GM21360 (cell line): ENCODE results near the gene PHACTR1.

Source experiments
- ATAC-seq: cut with Tn5 transposase; IDR thresholded peaks from one replicate; pipeline ENCODE4 v1.9.1; 2021; ENCODE audit warnings: mild to moderate bottlenecking, moderate library complexity; ENCODE audit not compliant: unreplicated experiment

PHACTR1 gene

DNA sequence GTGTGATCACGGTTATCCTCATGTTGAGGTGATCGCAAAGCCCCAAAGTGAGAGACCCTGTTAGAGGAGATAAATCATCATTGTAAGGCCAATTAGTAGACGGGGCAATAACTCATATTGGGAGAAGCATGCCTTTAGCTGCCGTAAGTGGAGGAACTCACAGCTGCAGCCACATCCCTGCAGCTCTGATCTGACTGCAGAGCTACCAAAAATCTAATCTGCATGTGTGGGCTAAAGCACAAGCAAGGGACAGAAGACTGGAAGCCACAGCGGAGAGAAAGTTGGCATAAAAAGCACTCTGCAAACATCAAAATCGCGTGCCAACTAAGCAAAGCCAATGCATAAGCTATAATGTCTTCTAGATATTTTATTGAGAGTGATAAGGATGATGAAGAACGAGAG, 532.0 kb downstream of the PHACTR1 start:
- no peak for ATAC-seq

DNA sequence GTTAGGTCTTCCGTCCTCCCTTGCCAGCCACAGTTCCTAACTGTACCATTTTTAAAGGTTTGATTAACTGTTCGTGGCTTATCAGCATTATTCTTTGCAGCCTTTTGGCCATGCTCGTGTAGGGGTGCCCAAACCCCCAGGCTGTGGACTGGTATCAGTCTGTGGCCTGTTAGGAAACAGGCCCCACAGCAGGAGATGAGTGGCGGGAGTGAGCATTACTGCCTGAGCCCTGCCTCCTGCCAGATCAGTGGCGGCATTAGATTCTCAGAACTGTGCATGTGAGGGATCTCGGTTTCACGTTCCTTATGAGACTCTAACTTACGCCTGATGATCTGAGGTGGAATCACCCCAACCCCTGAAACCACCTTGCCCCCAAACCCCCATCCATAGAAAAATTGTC, 532.4 kb downstream of the PHACTR1 start:
- ATAC-seq: no peak

DNA sequence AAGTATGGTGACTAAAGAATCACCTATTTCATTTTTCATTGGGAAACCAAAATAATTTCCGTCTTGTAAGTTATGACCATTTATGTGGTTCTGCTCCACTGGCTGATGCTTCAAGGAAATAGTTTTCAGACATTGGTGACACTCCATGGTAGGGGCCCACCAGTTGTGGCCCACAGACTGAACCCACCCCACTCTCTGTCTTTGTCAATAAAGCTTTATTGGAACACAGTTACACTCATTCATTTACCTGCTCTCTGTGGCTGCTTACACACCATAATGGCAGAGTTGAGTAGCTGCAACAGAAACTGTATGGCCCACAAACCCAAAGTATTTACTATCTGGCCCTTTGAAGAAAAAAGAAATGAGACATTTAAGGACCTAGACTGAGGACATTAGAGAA, 533.2 kb downstream of the PHACTR1 start:
- ATAC-seq: no peak

DNA sequence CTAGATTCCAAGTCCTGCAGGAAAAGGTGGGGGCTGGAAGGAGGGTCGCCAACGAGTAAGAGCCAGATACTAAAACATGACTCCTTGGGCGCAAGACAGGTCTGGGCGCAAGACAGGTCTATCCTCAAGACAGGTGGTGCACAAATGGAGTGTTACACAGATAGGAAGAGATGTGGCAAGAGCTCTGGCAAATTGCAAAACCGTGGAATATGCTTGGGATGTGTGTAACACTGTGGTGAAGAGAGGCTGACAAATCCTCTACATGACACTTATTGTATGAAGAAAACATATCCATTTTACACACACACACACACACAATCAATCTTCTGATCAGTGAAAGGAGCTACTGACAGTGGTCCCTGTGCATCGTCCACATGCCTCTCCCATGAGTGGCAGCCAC, 534.1 kb downstream of the PHACTR1 start:
- no peak for ATAC-seq

DNA sequence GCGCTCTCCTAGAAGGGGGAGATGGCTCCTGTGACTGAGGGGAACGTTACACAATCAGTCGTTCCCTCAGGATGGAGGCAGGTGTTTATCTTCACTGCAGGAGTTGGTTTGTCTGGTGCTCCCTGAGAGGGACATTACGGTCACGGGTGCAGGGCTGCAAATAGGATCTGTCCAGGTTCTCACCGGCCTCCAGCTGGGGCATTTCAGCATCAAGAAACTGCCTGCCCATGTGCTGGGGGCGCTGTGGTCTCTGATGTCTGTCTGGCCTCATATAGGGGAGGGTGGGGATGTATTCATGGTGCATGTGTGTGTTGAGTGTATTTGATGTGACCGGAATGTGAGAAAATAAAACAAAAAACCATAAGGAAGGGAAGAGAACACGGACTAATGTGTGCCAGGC, 534.7 kb downstream of the PHACTR1 start:
- no peak for ATAC-seq

DNA sequence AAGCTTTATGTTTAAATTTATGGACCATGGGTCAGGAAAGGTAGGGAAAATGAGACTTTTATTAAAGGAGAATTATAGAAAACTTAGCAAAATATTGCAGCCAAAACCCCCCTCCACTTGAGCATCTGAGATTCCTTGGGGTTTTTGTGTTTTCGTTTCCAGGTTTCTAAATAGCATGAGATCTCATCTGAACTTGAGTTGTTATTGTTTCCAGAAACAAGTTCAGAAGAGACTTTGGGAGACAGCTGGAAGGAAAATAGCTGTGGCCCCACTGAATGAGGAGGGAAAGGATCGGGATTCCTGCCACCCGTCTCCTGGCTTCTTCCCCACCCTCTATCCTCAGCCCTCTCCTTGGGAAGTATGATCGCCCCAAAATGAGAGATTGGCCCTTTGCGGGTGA, 536.2 kb downstream of the PHACTR1 start:
- no peak for ATAC-seq

DNA sequence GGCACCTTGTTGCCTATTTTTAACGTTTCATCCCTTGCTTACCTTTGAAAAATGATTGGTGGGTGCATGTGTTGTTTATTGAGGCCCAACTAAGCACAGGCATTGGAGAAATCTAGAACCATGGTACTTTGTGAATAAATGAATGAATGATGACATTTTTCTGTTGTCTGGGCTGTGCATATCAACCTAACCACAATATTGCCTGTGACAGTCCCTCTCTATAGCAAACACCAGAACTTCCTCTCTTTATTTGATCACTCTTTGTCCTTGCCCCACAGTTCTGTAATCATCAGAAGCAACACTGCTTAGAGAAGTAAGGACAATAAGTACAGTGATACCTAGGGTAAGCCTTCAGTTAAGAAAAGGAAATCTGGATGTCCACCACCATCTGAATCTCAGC, 536.7 kb downstream of the PHACTR1 start:
- ATAC-seq: no peak

DNA sequence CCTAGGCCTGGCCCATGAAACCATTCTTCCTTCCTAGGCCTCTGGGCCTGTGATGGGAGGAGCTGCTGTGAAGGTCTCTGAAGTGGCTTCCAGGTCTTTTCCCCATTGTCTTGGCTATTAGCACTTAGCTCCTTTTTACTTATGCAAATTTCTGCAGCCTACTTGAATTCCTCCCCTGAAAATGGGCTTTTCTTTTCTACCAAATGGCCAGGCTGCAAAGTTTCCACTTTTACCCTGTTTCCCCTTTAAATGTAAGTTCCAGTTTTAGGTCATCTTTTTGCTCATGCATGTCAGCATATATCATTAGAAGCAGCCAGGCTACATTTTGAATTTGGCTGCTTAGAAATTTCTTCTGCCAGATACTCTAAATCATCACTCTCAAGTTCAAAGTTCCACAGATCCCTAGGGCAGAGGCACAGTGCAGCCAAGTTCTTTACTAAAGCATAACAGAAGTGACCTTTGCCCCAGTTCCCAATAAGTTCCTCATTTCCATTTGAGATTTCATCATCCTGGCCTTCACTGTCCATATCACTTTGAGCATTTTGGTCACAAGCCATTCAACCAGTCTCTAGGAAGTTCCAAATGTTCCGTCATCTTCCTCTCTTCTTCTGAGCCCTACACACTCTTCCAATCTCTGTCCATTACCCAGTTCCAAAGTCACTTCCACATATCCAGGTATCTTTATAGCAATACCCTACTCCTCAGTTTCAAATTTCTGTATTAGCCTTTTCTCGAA, 539.9 kb downstream of the PHACTR1 start:
- ATAC-seq: no peak

DNA sequence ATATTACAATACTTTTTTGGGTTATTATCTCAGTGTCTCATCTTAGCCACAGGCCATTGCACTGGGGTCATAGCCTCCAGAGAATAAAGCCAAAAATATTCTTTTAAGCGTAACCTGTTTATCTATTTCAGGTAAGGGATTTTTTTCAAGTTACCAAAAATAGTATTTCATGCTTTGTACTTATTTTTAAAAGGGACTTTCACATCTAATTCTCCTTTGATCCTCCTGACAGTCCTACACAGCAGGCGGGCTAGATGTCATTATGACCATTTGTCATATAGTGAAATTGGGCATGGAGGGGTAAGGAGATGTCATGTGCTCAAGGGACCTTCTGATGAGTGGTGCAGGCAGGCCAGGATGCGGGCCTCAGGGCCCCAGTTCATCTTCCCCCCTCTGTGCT, 542.8 kb downstream of the PHACTR1 start:
- ATAC-seq: peak; percentile 54

DNA sequence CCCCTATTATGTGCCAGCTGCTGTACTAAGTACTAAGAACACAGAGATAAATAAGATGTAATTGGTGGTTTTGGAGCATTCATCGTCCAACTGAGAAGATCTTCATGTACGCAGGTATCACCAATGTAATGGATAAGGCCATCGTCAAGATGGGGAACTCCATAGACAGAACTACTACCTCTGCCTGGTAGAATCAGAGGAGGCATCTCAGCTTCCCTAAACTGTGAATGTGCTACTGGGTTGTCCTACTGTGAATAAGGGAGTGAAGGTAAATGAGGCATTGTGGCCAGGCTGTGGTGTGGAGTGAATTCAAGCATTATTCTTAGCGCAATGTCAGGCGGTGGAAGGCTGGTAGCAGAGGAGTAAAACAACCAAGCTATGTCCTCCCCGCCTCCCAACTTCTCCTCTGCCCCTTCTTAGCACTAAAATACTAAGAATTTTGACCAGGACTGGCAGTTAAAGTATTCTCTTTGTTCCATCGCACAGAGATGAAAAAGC, 543.6 kb downstream of the PHACTR1 start:
- no peak for ATAC-seq

DNA sequence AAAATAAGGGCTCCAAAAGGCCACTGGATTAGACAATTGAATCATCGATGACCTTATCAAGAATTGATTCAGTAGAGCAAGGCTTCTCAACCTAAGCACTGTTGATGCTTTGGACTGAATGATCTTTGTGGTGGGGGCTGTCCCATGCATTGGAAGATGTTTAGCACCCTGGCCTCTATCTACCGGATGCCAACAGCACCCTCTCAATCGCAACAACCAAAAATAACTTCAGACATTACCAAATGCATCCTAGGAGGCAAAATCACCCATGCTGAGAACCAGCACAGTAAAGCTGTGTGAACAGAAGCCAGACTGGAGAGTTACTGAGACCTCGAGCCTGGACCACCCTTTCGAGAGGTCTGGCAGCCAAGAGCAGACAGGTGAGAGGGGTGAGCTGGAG, 544.3 kb downstream of the PHACTR1 start:
- no peak for ATAC-seq

DNA sequence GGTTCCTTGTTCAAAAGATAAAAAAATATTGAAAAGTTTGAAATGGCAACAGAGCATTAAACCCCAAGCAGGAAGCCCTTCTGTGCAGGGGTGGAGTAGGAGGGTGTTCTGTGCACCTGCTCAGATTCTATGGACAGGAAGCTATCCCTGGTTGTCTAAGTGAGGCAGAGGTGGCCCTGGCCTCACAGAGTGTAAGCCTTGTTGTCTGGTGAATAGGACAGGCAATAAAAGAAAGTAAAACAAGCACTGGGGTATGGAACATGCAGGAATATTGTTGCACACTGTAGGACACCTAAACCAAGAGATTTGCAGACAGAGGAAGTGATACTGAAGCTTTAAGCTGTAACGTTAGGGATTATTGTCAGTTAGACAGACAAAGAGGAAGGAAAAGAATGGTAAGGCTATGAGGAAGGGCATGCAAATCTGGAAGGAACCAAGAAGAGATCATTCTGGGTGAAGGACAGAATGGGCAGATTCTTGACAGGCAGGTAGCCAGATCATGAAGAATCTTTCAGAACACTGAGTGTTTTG, 545.0 kb downstream of the PHACTR1 start:
- peak; percentile 43 for ATAC-seq

DNA sequence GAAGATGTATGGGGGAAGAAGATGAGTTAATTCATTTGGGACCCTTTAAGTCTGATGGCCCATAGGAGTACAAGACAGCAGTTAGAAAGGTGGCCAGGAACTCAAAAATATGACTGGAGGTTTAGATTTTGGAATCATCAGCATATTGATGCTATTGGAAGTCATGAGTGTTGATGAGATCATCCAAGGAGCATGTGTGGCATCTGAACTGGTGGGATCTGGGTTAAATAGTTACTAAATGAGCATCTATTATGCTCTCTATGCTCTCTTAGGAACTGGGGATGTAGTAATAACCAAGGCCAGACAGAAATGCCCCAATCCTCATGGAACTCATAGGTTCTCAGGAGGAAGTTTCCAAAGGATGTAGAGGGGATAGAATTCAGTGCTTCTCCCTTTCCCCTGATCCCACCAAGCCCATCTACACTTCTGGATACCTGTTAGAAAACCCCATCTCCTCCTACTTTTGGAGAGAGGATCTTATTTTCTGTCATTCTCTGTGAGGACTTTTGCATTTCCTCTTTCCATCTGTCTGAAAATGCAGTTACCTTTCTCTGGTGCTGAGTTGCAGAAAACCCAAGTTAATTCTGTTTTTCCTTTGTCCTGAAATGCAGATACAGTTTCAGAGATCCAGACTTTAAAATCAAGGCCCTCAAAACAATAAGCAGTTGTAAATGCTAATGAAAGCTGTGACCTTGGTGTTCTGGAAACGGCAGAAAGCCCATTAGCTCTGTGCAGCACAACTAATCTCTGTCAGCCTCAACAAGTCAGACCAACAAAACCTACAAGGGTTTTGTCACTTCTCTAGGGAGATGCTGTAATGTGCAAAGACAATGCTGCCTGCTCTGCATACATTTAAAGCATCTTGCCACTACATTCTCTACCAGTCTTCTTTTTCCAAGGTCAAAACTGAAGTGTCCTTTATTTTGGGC, 546.0 kb downstream of the PHACTR1 start:
- no peak for ATAC-seq

DNA sequence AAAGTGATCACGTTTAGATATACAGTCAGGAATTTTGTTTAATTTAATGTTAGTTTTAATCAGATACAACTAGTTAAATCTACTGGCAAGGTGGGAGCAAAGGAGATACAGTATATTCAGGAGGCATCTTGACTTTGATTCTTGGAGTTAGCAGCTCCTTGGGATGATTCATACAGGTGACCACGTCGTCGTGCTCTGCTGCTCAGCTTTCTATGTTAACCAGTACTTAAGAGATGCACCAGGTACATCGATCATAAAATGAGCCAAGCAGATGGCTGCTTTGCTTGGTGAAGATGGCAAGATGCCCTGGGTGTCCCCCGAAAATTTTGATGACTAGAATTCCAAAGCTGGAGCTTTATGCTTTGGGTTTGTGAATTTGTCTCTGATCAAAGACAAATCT, 547.1 kb downstream of the PHACTR1 start:
- no peak for ATAC-seq

DNA sequence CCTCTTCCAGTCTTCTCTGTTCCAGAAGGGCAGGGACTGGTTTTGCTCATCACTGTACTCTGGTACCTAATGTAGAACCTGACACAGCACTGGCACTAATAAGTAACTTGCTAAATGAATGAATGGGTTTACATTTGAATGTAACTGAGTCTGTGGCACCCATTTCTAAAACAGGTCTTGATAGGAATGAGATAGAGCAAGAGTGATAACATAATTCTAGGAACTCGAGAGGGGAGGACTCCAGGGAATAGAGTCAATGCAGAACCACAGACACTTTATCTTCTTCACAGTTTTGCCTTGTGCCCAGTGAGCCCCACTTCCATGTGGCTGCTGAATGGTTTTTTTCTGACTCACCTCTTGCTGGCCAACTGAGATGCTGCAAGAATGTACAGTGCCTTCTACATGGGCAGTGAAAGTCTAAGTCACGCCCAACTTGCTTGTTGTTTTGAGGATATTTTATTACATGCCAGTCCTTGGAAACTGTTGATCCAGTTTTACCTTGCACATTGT, 550.6 kb downstream of the PHACTR1 start:
- no peak for ATAC-seq

DNA sequence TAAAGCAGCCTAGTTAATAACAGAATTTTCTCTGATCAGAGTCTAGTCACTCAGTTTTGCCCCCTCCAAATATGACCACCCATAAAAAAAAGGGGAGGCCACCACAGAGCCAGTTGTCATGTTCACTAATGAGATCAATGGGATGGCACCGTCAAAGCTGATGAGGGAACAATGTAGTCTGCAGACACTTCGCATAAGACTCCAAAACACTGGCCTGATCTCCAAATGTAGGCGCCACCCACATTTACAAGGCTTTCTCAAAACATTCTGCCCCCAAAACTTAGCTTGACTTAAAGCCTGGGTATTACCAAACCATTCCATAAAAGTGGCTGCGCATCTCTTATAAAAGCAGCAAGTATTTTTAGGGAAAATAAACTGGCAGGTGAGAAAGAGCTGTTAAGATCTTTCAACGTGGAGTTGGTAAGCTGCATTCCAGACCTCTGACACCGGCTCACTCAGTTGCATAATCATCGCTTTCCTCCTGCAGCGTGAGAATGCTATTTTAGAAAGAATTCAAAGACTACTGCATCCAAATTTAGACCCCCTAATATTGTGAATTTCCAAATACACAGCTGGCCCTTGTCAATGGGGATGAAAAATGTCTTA, 552.4 kb downstream of the PHACTR1 start:
- no peak for ATAC-seq

DNA sequence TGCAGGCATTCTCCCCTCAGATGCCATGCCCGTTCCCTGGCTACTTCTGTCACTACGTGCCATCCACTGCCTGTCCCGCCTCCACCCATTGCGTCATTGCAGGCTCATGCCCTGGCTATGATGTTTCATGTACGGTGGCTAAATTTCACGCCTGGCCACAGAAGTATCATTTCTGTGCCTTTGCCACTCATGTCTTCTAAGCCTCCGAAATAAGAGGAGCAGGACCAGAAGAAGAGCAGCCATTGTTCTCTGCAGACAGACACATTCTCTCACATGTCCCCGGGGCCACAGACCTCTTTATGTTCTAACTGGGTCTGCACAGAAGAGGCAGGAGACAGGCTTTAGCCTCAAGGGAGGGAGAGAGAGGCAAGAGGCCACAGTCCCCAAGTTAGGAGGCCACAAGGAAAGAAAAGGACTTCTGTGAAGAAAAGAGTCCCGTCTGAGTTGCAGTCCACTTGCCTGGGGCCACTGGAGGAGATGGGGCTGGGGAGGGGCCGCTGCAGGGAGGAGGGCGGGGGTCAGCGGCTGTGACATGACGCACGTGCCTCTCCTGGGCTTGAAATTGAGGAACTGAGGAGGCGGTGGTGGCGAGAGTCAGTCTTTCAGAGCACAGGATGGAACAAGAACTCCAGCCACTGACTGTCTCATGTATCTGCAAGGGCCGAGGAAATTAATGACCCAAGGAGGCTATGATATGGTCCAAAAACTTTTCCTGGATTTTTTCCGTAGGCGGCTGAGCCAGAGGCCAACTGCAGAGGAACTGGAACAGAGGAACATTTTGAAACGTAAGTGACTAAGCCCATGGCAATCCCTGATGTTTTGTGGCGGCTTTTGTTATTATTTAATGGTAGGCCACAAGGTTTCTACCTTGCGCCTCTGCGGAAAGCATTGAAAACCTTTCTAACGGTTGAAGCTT, 555.8 kb downstream of the PHACTR1 start:
- ATAC-seq: peak; percentile 57

DNA sequence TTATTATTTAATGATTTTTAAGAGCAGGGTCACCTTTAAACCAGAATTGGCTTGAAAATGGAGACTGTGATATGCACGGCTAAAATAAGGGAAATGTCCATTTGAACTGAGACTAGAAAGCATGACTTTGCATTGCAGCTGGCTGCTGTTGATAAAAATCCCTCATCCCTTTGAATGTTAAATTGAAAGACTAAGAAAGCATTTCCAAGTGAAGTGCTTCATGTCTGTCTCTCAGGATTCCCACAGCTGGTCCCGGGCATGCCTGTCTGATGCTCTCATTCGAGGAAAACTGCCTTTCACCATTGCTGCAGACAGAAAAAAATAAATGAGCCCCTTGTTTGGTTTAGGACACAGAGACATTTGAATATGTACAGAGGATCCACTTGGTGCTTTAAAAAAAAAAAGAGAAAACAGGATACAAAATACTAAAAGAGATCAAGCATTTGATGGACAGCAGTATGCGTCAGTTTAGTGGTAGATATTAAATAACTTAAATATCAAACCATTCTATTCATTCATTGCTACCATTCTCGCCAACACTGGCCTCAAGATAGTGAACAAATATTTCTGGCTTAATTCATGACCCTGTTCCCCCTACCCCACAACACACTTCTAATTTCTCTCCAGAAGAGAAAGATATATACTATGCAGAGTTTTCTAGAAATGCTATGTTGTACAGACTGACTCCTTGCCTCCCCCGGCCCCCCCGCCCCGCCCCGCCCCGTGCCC, 556.8 kb downstream of the PHACTR1 start:
- ATAC-seq: peak; percentile 2

DNA sequence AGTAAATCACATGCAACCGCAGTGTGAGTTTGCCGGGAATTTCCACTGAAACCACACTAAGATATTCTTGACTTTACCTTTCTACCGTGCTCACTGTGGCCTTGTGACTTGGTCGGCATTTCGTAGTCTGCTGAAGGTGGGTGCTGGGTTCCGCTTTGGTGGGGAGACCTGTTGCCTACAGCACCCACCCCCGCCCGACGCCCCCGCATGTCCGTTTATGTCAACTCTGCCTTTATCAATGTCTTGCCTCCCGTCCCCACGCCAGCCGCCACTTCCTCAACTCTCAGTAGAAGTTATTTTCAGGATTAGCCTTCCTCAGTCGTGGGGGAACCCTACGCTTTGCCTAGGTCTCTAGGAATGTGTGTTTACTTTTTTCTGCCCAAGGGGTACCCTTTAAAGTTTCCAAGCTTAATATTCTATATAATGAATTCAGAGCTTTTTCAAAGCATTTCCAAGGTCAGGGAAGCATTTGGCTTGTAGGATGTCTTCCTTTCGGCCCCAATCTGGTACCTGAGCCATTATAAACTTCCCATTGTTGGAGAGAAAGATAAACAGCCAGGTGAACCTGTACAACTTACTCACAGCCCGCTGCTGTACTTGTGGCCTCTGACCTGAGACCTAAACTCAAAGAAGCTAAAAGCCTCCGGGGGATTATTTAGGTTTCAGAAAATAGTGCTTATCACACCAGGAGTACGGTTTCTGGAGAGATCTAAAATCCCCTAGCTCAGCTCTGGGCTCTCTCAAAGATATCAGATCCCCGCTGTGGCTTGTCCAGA, 557.6 kb downstream of the PHACTR1 start:
- peak; percentile 54 for ATAC-seq
